MM.1S (cell line): Measurements from ENCODE around the gene GFM1.
A peak's percentile ranks its signal among the peaks of the same experiment; 100 is the strongest.

Experiments
- DNase-seq: peaks from one replicate; pipeline ENCODE4 v3.0.0-alpha.2; 2015
- H2AFZ ChIP-seq: fragments of 300-600 bp; sonication (generic); 2 replicates; pipeline ENCODE4 v1.6.0; 2016; ENCODE audit warnings: antibody characterized with exemption, low read length
- H3F3A ChIP-seq: fragments of 300-600 bp; sonication (generic); 2 replicates; pipeline ENCODE4 v1.6.1; 2016; ENCODE audit warnings: mild to moderate bottlenecking, antibody characterized with exemption, low read length, moderate library complexity, mixed read lengths; ENCODE audit not compliant: insufficient read depth
- H3K27ac ChIP-seq: fragments of 300-600 bp; sonication (generic); 2 replicates; pipeline ENCODE4 v1.5.1; 2016; ENCODE audit warnings: mild to moderate bottlenecking, low read length
- H3K27me3 ChIP-seq: fragments of 300-600 bp; sonication (generic); replicated peaks from 2 replicates; pipeline ENCODE4 v1.6.0; 2016; ENCODE audit warnings: low read length; ENCODE audit not compliant: insufficient read depth
- H3K36me3 ChIP-seq: fragments of 300-600 bp; sonication (generic); replicated peaks from 2 replicates; pipeline ENCODE4 v1.6.1; 2016; ENCODE audit warnings: mild to moderate bottlenecking, low read length, mixed read lengths; ENCODE audit not compliant: insufficient read depth
- H3K4me1 ChIP-seq: fragments of 300-600 bp; sonication (generic); 2 replicates; pipeline ENCODE4 v1.6.1; 2016; ENCODE audit warnings: low read length, mixed read lengths
- H3K4me2 ChIP-seq: fragments of 300-600 bp; sonication (generic); 2 replicates; pipeline ENCODE4 v1.6.0; 2016; ENCODE audit warnings: low read depth, low read length
- H3K4me3 ChIP-seq: fragments of 300-600 bp; sonication (generic); 2 replicates; pipeline ENCODE4 v1.5.1; 2016; ENCODE audit warnings: low read length, mixed read lengths
- H3K79me2 ChIP-seq: fragments of 300-600 bp; sonication (generic); 2 replicates; pipeline ENCODE4 v1.6.1; 2016; ENCODE audit warnings: mixed run types, low read length, mixed read lengths
- H3K9ac ChIP-seq: fragments of 300-600 bp; sonication (generic); 2 replicates; pipeline ENCODE4 v1.6.1; 2016; ENCODE audit warnings: low read length, mixed read lengths
- H3K9me2 ChIP-seq: fragments of 300-600 bp; sonication (generic); replicated peaks from 2 replicates; pipeline ENCODE4 v1.6.1; 2016; ENCODE audit warnings: mild to moderate bottlenecking, low read length, mixed read lengths; ENCODE audit not compliant: insufficient read depth
- H3K9me3 ChIP-seq: fragments of 300-600 bp; sonication (generic); replicated peaks from 2 replicates; pipeline ENCODE4 v1.6.1; 2016; ENCODE audit warnings: mild to moderate bottlenecking, low read length, mixed read lengths; ENCODE audit not compliant: insufficient read depth
- H4K20me1 ChIP-seq: fragments of 300-600 bp; sonication (generic); 2 replicates; pipeline ENCODE4 v1.6.1; 2016; ENCODE audit warnings: mild to moderate bottlenecking, low read length, moderate library complexity, mixed read lengths; ENCODE audit not compliant: insufficient read depth
- EZH2 ChIP-seq: fragments of 300-600 bp; sonication (generic); optimal IDR thresholded peaks from 2 replicates; pipeline ENCODE3; 2017; ENCODE audit warnings: low read depth, mild to moderate bottlenecking, antibody characterized with exemption, low read length, mixed read lengths
- EZH2phosphoT487 ChIP-seq: fragments of 300-600 bp; sonication (generic); IDR thresholded peaks from 2 replicates; pipeline ENCODE4 v1.6.1; 2018; ENCODE audit warnings: antibody characterized with exemption, low read length
- TF ChIP-seq, protein P1 (sequence below): fragments of 300-600 bp; sonication (generic); IDR thresholded peaks from 2 replicates; pipeline ENCODE4 v1.5.1; 2016; ENCODE audit warnings: antibody characterized with exemption, low read length, mixed read lengths

Gene GFM1

DNA sequence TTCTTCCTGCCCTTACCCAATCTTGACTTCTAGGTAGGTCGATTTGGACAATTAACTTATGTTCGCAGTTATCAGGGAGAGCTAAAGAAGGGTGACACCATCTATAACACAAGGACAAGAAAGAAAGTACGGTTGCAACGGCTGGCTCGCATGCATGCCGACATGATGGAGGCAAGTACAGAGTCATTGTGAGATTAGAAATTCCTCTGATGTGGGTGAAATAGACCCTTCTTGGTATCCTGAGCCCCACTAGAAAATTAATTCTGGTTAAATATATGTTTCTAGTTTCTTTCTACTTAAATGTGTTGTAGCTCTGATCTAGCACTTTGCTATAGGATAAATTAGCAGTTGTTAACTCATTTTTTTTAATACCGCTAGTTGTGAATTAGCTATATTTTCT is 14.6 kb downstream of the GFM1 start:
- Histone ChIP-seq H3K36me3 (peaks cover 24% of the 10 kb centered on the region), H3K79me2 (no peaks in the 10 kb centered on the region; the same call in 1 of the 2 replicates), H3K4me2 (no peak overlapping the region), H3K9ac (no peak overlapping the region), H3K9me3 (no peaks in the 10 kb centered on the region), H3K9me2 (no peaks in the 10 kb centered on the region), H3K4me1 (no peaks in the 10 kb centered on the region), H3K27ac (no peak overlapping the region), H3F3A (no peaks in the 10 kb centered on the region), H4K20me1 (no peaks in the 10 kb centered on the region), H2AFZ (no peak overlapping the region), H3K4me3 (no peak overlapping the region), H3K27me3 (no peaks in the 10 kb centered on the region)
- DNase-seq: no peak
- no peak for TF ChIP-seq EZH2
- TF ChIP-seq, protein P1, sequence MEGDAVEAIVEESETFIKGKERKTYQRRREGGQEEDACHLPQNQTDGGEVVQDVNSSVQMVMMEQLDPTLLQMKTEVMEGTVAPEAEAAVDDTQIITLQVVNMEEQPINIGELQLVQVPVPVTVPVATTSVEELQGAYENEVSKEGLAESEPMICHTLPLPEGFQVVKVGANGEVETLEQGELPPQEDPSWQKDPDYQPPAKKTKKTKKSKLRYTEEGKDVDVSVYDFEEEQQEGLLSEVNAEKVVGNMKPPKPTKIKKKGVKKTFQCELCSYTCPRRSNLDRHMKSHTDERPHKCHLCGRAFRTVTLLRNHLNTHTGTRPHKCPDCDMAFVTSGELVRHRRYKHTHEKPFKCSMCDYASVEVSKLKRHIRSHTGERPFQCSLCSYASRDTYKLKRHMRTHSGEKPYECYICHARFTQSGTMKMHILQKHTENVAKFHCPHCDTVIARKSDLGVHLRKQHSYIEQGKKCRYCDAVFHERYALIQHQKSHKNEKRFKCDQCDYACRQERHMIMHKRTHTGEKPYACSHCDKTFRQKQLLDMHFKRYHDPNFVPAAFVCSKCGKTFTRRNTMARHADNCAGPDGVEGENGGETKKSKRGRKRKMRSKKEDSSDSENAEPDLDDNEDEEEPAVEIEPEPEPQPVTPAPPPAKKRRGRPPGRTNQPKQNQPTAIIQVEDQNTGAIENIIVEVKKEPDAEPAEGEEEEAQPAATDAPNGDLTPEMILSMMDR: no peak
- no peak for TF ChIP-seq EZH2phosphoT487

DNA sequence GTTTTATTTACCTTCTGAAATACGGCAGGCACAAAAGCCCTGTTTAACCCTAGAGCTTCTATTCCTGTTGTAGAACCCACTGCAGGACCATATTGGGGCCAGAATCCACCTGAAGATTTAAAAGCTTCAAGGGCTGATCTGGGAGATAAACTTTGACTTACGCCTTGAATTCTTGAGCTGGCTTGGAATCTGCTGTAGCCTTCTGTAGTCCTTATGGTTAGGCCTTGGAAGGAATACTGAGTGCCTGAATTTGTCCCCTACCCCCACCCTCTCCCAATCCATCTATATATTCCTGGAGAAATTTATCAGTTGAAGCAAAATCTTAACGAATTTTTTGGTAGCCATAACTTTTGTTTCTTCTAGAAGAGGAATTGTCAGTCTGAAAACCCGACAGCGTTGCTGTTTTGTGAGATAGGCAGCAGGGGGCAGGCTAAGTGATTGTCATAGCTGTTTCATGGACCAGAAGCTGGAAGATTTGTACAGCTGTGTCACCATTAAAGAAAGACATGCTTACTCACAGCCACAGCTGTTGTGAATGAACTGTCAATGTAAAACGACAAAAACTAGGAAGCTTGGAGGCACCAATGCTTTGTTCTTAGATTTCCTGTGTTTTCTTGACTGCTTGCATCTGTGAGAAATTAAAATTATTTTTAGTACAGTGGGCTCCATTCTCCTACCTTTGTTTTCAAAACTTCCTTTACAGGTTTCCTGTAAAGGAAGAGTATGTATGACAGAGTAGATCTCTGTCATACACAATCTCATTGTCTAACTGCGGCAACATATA is 15.3 kb downstream of the GFM1 start:
- Histone ChIP-seq H3K27ac (no peak overlapping the region), H3K4me3 (no peak overlapping the region), H3K9ac (no peak overlapping the region), H3K27me3 (no peaks in the 10 kb centered on the region), H3K4me2 (no peak overlapping the region), H3K36me3 (peaks cover 22% of the 10 kb centered on the region), H3K9me3 (no peaks in the 10 kb centered on the region), H4K20me1 (no peaks in the 10 kb centered on the region), H3F3A (no peaks in the 10 kb centered on the region), H2AFZ (no peak overlapping the region), H3K9me2 (no peaks in the 10 kb centered on the region), H3K4me1 (no peaks in the 10 kb centered on the region), H3K79me2 (no peaks in the 10 kb centered on the region; the same call in 1 of the 2 replicates)
- DNase-seq: peak; percentile 75
- TF ChIP-seq EZH2 (no peak), EZH2phosphoT487 (no peak)
- TF ChIP-seq, protein P1: peak; percentile 78

DNA sequence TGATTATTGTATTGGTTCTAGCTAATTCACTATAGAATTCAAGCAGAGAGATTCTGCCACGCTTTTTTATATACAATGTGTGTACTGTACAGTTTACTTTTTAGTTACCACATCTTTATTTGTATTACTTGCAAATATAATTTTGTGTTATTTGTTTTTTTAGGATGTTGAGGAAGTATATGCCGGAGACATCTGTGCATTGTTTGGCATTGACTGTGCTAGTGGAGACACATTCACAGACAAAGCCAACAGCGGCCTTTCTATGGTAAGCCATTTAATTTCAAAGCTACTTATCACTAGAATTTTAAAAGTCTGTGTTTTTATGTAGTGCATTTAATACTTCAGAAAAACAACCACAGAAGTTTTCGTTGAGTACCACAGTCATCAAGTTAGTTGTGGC is 16.4 kb downstream of the GFM1 start:
- H4K20me1 ChIP-seq: no peaks in the 10 kb centered on the region
- no peak overlapping the region for H2AFZ ChIP-seq
- no peaks in the 10 kb centered on the region for H3K27me3 ChIP-seq
- H3K9me2 ChIP-seq: no peaks in the 10 kb centered on the region
- H3F3A ChIP-seq: no peaks in the 10 kb centered on the region
- no peak for TF ChIP-seq EZH2
- no peak for TF ChIP-seq EZH2phosphoT487
- TF ChIP-seq, protein P1: no peak
- H3K4me2 ChIP-seq: no peak overlapping the region
- H3K27ac ChIP-seq: no peak overlapping the region
- H3K79me2 ChIP-seq: no peaks in the 10 kb centered on the region; the same call in 1 of the 2 replicates
- H3K36me3 ChIP-seq: peaks cover 21% of the 10 kb centered on the region
- no peak for DNase-seq
- H3K4me1 ChIP-seq: no peaks in the 10 kb centered on the region
- H3K9me3 ChIP-seq: no peaks in the 10 kb centered on the region
- no peak overlapping the region for H3K4me3 ChIP-seq
- no peak overlapping the region for H3K9ac ChIP-seq
